ENCODE data around the gene MFSD1. TPM values are rescaled to one million over a fixed set of nuclear protein-coding genes. Genes with fewer than 3 reads are reported as not detected.

MFSD1 gene
- total RNA-seq, 1 experiment from 2014 or later: 50.7 TPM

DNA sequence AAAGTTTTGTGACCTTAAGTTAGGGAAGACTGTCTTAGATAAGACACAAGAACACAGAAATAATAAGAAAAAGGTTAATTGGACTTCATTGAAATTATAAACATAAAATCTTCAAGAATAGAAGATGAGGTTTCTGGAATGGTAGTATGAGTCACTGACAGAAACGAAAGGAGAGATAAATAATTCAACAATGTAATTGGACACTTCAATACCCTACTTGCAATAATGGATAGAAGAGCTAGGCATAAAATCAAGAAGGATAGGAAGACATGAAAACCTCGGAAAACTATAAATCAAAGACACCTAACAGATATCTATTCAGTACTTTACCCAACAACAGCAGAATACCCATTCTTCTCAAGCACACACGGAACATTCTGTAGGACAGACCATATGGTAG is 15.9 kb upstream of the MFSD1 start:
- peaks cover 28% of the 10 kb centered on the region for H3K4me1 ChIP-seq (ENCODE audit: control insufficient read depth, insufficient read depth, low read length)
- in situ Hi-C loops (cut with HindIII; ENCODE audit: low pct_unique_long_range_greater_than_20kb, low sequenced_read_pairs) (no loop called here), intact Hi-C loops (cut with micrococcal nuclease; ENCODE audit: unreplicated experiment) (no loop called here)
- POLR2A ChIA-PET: no interaction called here
- TF ChIP-seq, protein P1, sequence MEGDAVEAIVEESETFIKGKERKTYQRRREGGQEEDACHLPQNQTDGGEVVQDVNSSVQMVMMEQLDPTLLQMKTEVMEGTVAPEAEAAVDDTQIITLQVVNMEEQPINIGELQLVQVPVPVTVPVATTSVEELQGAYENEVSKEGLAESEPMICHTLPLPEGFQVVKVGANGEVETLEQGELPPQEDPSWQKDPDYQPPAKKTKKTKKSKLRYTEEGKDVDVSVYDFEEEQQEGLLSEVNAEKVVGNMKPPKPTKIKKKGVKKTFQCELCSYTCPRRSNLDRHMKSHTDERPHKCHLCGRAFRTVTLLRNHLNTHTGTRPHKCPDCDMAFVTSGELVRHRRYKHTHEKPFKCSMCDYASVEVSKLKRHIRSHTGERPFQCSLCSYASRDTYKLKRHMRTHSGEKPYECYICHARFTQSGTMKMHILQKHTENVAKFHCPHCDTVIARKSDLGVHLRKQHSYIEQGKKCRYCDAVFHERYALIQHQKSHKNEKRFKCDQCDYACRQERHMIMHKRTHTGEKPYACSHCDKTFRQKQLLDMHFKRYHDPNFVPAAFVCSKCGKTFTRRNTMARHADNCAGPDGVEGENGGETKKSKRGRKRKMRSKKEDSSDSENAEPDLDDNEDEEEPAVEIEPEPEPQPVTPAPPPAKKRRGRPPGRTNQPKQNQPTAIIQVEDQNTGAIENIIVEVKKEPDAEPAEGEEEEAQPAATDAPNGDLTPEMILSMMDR (IDR thresholded peaks at IDR 0.05): no peak
- TF ChIP-seq SIN3A (IDR thresholded peaks at IDR 0.05; ENCODE audit: borderline replicate concordance, insufficient read depth, low read depth, low read length) (no peak), POLR2AphosphoS5 (IDR thresholded peaks at IDR 0.05; ENCODE audit: low read depth, low read length) (no peak), TCF7L2 (IDR thresholded peaks at IDR 0.05; ENCODE audit: low read depth, low read length) (no peak), REST (IDR thresholded peaks at IDR 0.05; ENCODE audit: insufficient read depth in 1 of 2, low read depth in 2 of 2, low read length in 1 of 2) (no peak)
- CTCF ChIA-PET: interaction anchor here (1.0 kb wide), 1 partner anchor 60 kb away, joined by 3 read pairs; no protein-coding TSS in a partner anchor
- H3K9me3 ChIP-seq (ENCODE audit: control insufficient read depth, insufficient read depth, low read depth, low read length): peaks cover 13% of the 10 kb centered on the region; the same call in 1 of the 2 replicates
- no peaks in the 10 kb centered on the region for H3K36me3 ChIP-seq (ENCODE audit: control insufficient read depth, insufficient read depth, low read length)
- ATAC-seq (no peak), DNase-seq (ENCODE audit: low read depth, low spot score) (no peak)
- no peak overlapping the region for H3K4me3 ChIP-seq (ENCODE audit: low read depth in 2 of 2, low read length in 2 of 2)
- peak overlapping the region; percentile 55; the same call in 1 of the 2 replicates for H3K27ac ChIP-seq (ENCODE audit: low read length)
- BruUV-seq (replicated peaks): no TSS peak
- H3K27me3 ChIP-seq (ENCODE audit: control insufficient read depth, insufficient read depth, low read length): no peaks in the 10 kb centered on the region

- BruUV-seq (replicated peaks): no TSS peak
- H3K27ac ChIP-seq (ENCODE audit: low read length): peak overlapping the region; percentile 90
- TF ChIP-seq REST (IDR thresholded peaks at IDR 0.05; ENCODE audit: insufficient read depth in 1 of 2, low read depth in 2 of 2, low read length in 1 of 2) (no peak), POLR2AphosphoS5 (IDR thresholded peaks at IDR 0.05; ENCODE audit: low read depth, low read length) (no peak), SIN3A (IDR thresholded peaks at IDR 0.05; ENCODE audit: borderline replicate concordance, insufficient read depth, low read depth, low read length) (no peak), TCF7L2 (IDR thresholded peaks at IDR 0.05; ENCODE audit: low read depth, low read length) (no peak)
- TF ChIP-seq, protein P1 (IDR thresholded peaks at IDR 0.05): no peak
- in situ Hi-C loops (cut with HindIII; ENCODE audit: low pct_unique_long_range_greater_than_20kb, low sequenced_read_pairs): no loop called here
- ChIA-PET CTCF (interaction anchor here (1.7 to 2.0 kb wide), 2 partner anchors 61 to 65 kb away, joined by 6 to 27 read pairs; no protein-coding TSS in a partner anchor), POLR2A (interaction anchor here (1.7 kb wide), 1 partner anchor 116 kb away, joined by 7 read pairs; the partner anchor contains the start of gene LXN)
- H3K4me3 ChIP-seq (ENCODE audit: low read depth in 2 of 2, low read length in 2 of 2): no peak overlapping the region
- DNase-seq (ENCODE audit: low read depth, low spot score) (no peak), ATAC-seq (peak; percentile 14; the same call in 1 of the 2 replicates)
- peaks cover 13% of the 10 kb centered on the region; the same call in 1 of the 2 replicates for H3K9me3 ChIP-seq (ENCODE audit: control insufficient read depth, insufficient read depth, low read depth, low read length)
- intact Hi-C loops (cut with micrococcal nuclease; ENCODE audit: unreplicated experiment): loop anchor here (1.0 kb wide), 1 partner anchor 129 kb away; no protein-coding TSS in a partner anchor
- no peaks in the 10 kb centered on the region for H3K36me3 ChIP-seq (ENCODE audit: control insufficient read depth, insufficient read depth, low read length)
- H3K27me3 ChIP-seq (ENCODE audit: control insufficient read depth, insufficient read depth, low read length): no peaks in the 10 kb centered on the region
- H3K4me1 ChIP-seq (ENCODE audit: control insufficient read depth, insufficient read depth, low read length): peaks cover 42% of the 10 kb centered on the region
Measured at GRCh38 chr3:158788446-158788845, 13.4 kb upstream of the MFSD1 start.

All from Panc1 (cell line).